ENCODE data around the gene PLEKHD1. TPM values are rescaled to one million over a fixed set of nuclear protein-coding genes. Genes with fewer than 3 reads are reported as not detected.

The PLEKHD1 gene
- total RNA-seq, 1 experiment from 2014 or later = 1.2 TPM

DNA sequence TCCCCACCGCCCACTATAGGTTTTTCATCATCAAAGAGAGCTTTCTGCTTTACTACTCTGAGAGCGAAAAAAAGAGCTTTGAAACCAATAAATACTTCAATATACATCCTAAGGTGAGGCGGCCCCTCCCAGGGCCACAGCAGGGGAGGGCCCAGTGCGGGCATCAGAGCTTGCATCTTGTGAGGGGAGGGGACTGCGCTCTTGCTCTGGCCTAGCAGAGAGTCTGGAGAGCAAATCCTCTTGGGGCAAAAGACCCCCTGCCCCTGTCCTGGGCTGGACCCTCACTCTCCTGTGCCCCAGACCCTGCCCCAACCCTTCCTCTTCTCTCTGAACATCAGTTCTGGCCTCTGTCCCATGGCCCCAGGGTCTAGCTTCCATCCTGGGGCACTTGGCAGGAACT lies 15.6 kb downstream of the PLEKHD1 start:
- H3K9me2 ChIP-seq (ENCODE audit: insufficient read depth) = no peaks in the 10 kb centered on the region
- no TSS peak for BruUV-seq (replicated peaks)
- H3K79me2 ChIP-seq (ENCODE audit: insufficient read depth, low read length) = no peaks in the 10 kb centered on the region
- H3K36me3 ChIP-seq (ENCODE audit: control insufficient read depth in 1 of 2, insufficient read depth in 2 of 2, low read length in 2 of 2) = no peaks in the 10 kb centered on the region
- no peak for TF ChIP-seq YY1 (IDR thresholded peaks at IDR 0.05; ENCODE audit: extremely low read depth, insufficient replicate concordance, low read depth, low read length)
- no peak for TF ChIP-seq CEBPB (IDR thresholded peaks at IDR 0.05; ENCODE audit: low read depth)
- TF ChIP-seq CTCF (IDR thresholded peaks at IDR 0.05 in 2 of 3, conservative IDR thresholded peaks at IDR 0.05 in 1 of 3; ENCODE audit: borderline replicate concordance in 1 of 3, insufficient read depth in 1 of 3, low read depth in 2 of 3, low read length in 2 of 3) = no peak
- TF ChIP-seq ZFX (IDR thresholded peaks at IDR 0.05) = no peak
- H4K20me1 ChIP-seq (ENCODE audit: insufficient read depth) = no peaks in the 10 kb centered on the region
- no peaks in the 10 kb centered on the region for H3K27me3 ChIP-seq (ENCODE audit: insufficient read depth, low read length)
- H3K27ac ChIP-seq (ENCODE audit: low read depth, low read length) = no peak overlapping the region
- no peaks in the 10 kb centered on the region for H3K9me3 ChIP-seq (ENCODE audit: control insufficient read depth in 1 of 2, insufficient read depth in 1 of 2, low read depth in 1 of 2, low read length in 2 of 2)
- H3K9ac ChIP-seq (ENCODE audit: low read length) = no peak overlapping the region
- intact Hi-C loops (cut with micrococcal nuclease) = no loop called here
- POLR2A ChIA-PET = no interaction called here
- no peak overlapping the region for H3K4me3 ChIP-seq (replicated peaks in 1 of 2; ENCODE audit: low read depth in 1 of 2, low read length in 2 of 2)
- RAD21 ChIA-PET (ENCODE audit: low non-redundant PET in 1 of 2, low total read pairs in 2 of 2, uncharacterized antibody in 2 of 2, unreplicated experiment in 2 of 2) = no interaction called here
- CTCF ChIA-PET = interaction anchor here (0.9 kb wide), 1 partner anchor 12 kb away, joined by 3 read pairs; no protein-coding TSS in a partner anchor
- H3K4me2 ChIP-seq (ENCODE audit: low read length) = no peak overlapping the region
- ATAC-seq = no peak
- DNase-seq (ENCODE audit: low read depth, low spot score) = no peak
- H3K4me1 ChIP-seq (ENCODE audit: control insufficient read depth in 1 of 2, insufficient read depth in 2 of 2, low read length in 2 of 2) = peaks cover 0 to 4% of the 10 kb centered on the region in 2 experiments; a peak in 2 of 4 replicates
- H2AFZ ChIP-seq (ENCODE audit: low read depth, low read length, poor library complexity, severe bottlenecking) = no peak overlapping the region

DNA sequence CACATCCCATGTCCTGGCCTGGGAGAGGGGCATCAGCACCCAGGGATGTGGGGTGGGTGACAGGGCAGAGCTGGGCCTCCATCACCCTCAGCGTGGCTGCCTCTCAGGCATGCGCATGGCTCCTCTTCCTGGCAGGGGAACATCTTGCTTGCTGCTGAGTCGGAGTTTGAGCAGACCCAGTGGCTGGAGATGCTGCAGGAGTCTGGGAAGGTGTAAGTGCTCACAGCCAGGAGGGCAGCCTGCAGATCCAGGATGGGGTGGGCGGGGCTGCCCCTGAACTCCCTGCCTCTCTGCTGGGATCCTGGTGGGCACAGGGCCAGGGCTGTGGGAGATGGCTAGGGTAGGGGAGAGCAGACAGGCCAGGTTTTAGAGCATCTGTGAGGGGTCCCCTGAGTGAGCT lies 16.2 kb downstream of the PLEKHD1 start:
- H3K27ac ChIP-seq (ENCODE audit: low read depth, low read length) = no peak overlapping the region
- H3K9me3 ChIP-seq (ENCODE audit: control insufficient read depth in 1 of 2, insufficient read depth in 1 of 2, low read depth in 1 of 2, low read length in 2 of 2) = no peaks in the 10 kb centered on the region
- no peaks in the 10 kb centered on the region for H3K27me3 ChIP-seq (ENCODE audit: insufficient read depth, low read length)
- POLR2A ChIA-PET = no interaction called here
- intact Hi-C loops (cut with micrococcal nuclease) = no loop called here
- H3K36me3 ChIP-seq (ENCODE audit: control insufficient read depth in 1 of 2, insufficient read depth in 2 of 2, low read length in 2 of 2) = no peaks in the 10 kb centered on the region
- RAD21 ChIA-PET (ENCODE audit: low non-redundant PET in 1 of 2, low total read pairs in 2 of 2, uncharacterized antibody in 2 of 2, unreplicated experiment in 2 of 2) = no interaction called here
- CTCF ChIA-PET = no interaction called here
- H3K9me2 ChIP-seq (ENCODE audit: insufficient read depth) = no peaks in the 10 kb centered on the region
- ATAC-seq (no peak), DNase-seq (ENCODE audit: low read depth, low spot score) (no peak)
- no TSS peak for BruUV-seq (replicated peaks)
- H3K9ac ChIP-seq (ENCODE audit: low read length) = no peak overlapping the region
- H4K20me1 ChIP-seq (ENCODE audit: insufficient read depth) = no peaks in the 10 kb centered on the region
- no peak overlapping the region for H3K4me2 ChIP-seq (ENCODE audit: low read length)
- H3K79me2 ChIP-seq (ENCODE audit: insufficient read depth, low read length) = no peaks in the 10 kb centered on the region
- H3K4me3 ChIP-seq (replicated peaks in 1 of 2; ENCODE audit: low read depth in 1 of 2, low read length in 2 of 2) = no peak overlapping the region
- H3K4me1 ChIP-seq (ENCODE audit: control insufficient read depth in 1 of 2, insufficient read depth in 2 of 2, low read length in 2 of 2) = peaks cover 2 to 11% of the 10 kb centered on the region in 2 experiments; a peak in 3 of 4 replicates
- H2AFZ ChIP-seq (ENCODE audit: low read depth, low read length, poor library complexity, severe bottlenecking) = no peak overlapping the region
- no peak for TF ChIP-seq ZNF274 (IDR thresholded peaks at IDR 0.05; ENCODE audit: low read depth, low read length)
- no peak for TF ChIP-seq ZBTB33 (IDR thresholded peaks at IDR 0.05; ENCODE audit: extremely low read depth, insufficient replicate concordance, low read length)
- no peak for TF ChIP-seq POLR2AphosphoS5 (IDR thresholded peaks at IDR 0.05; ENCODE audit: low read depth, low read length)
- TF ChIP-seq SIN3A (IDR thresholded peaks at IDR 0.05; ENCODE audit: low read depth) = no peak
- no peak for TF ChIP-seq SP1 (IDR thresholded peaks at IDR 0.05; ENCODE audit: low read depth)
- TF ChIP-seq YY1 (IDR thresholded peaks at IDR 0.05; ENCODE audit: extremely low read depth, insufficient replicate concordance, low read depth, low read length) = no peak
- TF ChIP-seq ELF1 (IDR thresholded peaks at IDR 0.05; ENCODE audit: borderline replicate concordance, low read depth) = no peak
- no peak for TF ChIP-seq ATF3 (IDR thresholded peaks at IDR 0.05)
- TF ChIP-seq CEBPB (IDR thresholded peaks at IDR 0.05; ENCODE audit: low read depth) = no peak
- TF ChIP-seq RAD21 (IDR thresholded peaks at IDR 0.05; ENCODE audit: low read depth) = no peak
- no peak for TF ChIP-seq CBX3 (IDR thresholded peaks at IDR 0.05; ENCODE audit: low read depth)

Data from HCT116 (cell line).